Urinary bladder (tissue), 4 donors: Measurements from ENCODE around the gene FAM76B. TPM values are rescaled to one million over a fixed set of nuclear protein-coding genes. Genes with fewer than 3 reads are reported as not detected.
"Not testable (repeated sequence)": the region's sequence is repeated elsewhere in the genome, so short reads cannot be mapped to it uniquely, and the experiment has no call there.

Experiments
- DNase-seq: peaks from one replicate; pipeline ENCODE4 v3.0.0-alpha.2; 2015; ENCODE audit errors: extremely low spot score
- H3K27ac ChIP-seq: one replicate; pipeline ENCODE4 v1.5.1; 2013; ENCODE audit warnings: low read depth, mild to moderate bottlenecking, moderate library complexity
- H3K36me3 ChIP-seq: one replicate; pipeline ENCODE4 v1.6.1; 2013; ENCODE audit warnings: mild to moderate bottlenecking, moderate library complexity; ENCODE audit not compliant: insufficient read depth
- H3K4me1 ChIP-seq: one replicate; pipeline ENCODE4 v1.6.1; 2013; ENCODE audit warnings: mild to moderate bottlenecking, moderate library complexity; ENCODE audit not compliant: insufficient read depth
- H3K4me3 ChIP-seq: one replicate; pipeline ENCODE4 v1.5.1; 2013; ENCODE audit warnings: low read depth, low read length
- WGBS: extraction: QIAGEN DNeasy Blood & Tissue Kit; methylation state at CpG from one replicate; pipeline ENCODE4 v1.1.7; 2013; 5-methylcytosine and 5-hydroxymethylcytosine counted together
- polyA plus RNA-seq: library from polyadenylated mRNA; stranded (reverse); fragments of 200-250 nt; gene quantifications from one replicate; pipeline ENCODE4 v1.2.3, GENCODE V29; 2013
- total RNA-seq: library from RNA; depleted of rRNA; stranded (reverse); fragments of >200 nt; gene quantifications from one replicate; pipeline ENCODE4 v1.2.3, GENCODE V29; 2014
- donor health status: healthy with polysubstance abuse.
- donor health status: healthy.

Gene FAM76B
- total RNA-seq (66.7 TPM), polyA plus RNA-seq (12.3 TPM)

- H3K4me1 ChIP-seq, result peaks cover 2% of the 10 kb centered on the region
- WGBS, result under 1% methylated on average over 62 of the region's 62 CpGs
- peak within 1 kb of the TSS; percentile 83 for H3K4me3 ChIP-seq
- peak within 1 kb of the TSS; percentile 100 for H3K27ac ChIP-seq
- DNase-seq, result peak; percentile 98
- H3K36me3 ChIP-seq, result peaks cover 2% of the 10 kb centered on the region
These were observed at the start of gene FAM76B for GRCh38 chr11:95789506-95790122. TSS of gene FAM76B (minus strand) at chr11:95789782. CDS start at chr11:95789478, 304 bp downstream.

- no peak overlapping the region for H3K4me3 ChIP-seq
- peaks cover 4% of the 10 kb centered on the region for H3K36me3 ChIP-seq
- no peak overlapping the region for H3K27ac ChIP-seq
- DNase-seq, result peak; percentile 48
- H3K4me1 ChIP-seq, result no peaks in the 10 kb centered on the region
- 14% methylated on average over 3 of the region's 3 CpGs for WGBS
These were observed 46.3 kb upstream of the FAM76B start for GRCh38 chr11:95835768-95836488.

GRCh38 chr11:95835351-95835750, 45.8 kb upstream of the FAM76B start:
- H3K27ac ChIP-seq, result no peak overlapping the region
- peaks cover 4% of the 10 kb centered on the region for H3K36me3 ChIP-seq
- H3K4me3 ChIP-seq, result no peak overlapping the region
- WGBS, result 56% methylated on average over 3 of the region's 3 CpGs
- DNase-seq, result no peak
- no peaks in the 10 kb centered on the region for H3K4me1 ChIP-seq

- no peak overlapping the region for H3K27ac ChIP-seq
- H3K36me3 ChIP-seq, result peaks cover 7% of the 10 kb centered on the region
- 39% methylated on average over 1 of the region's 1 CpG for WGBS
- no peak for DNase-seq
- H3K4me3 ChIP-seq, result no peak overlapping the region
- H3K4me1 ChIP-seq, result no peaks in the 10 kb centered on the region
These were observed 43.8 kb upstream of the FAM76B start for GRCh38 chr11:95833378-95833777.

GRCh38 chr11:95832763-95833162, 43.2 kb upstream of the FAM76B start:
- no peak for DNase-seq
- Histone ChIP-seq H3K4me1 (no peaks in the 10 kb centered on the region), H3K4me3 (no peak overlapping the region), H3K36me3 (peaks cover 7% of the 10 kb centered on the region), H3K27ac (no peak overlapping the region)
- WGBS, result 60% methylated on average over 3 of the region's 3 CpGs

GRCh38 chr11:95831198-95831883, 41.8 kb upstream of the FAM76B start:
- DNase-seq, result no peak
- no peak overlapping the region for H3K27ac ChIP-seq
- no peaks in the 10 kb centered on the region for H3K4me1 ChIP-seq
- H3K36me3 ChIP-seq, result peaks cover 7% of the 10 kb centered on the region
- 70% methylated on average over 2 of the region's 2 CpGs for WGBS
- no peak overlapping the region for H3K4me3 ChIP-seq

- Histone ChIP-seq H3K4me3 (no peak overlapping the region), H3K36me3 (peaks cover 7% of the 10 kb centered on the region), H3K27ac (no peak overlapping the region), H3K4me1 (no peaks in the 10 kb centered on the region)
- WGBS, result 92% methylated on average over 1 of the region's 1 CpG
- no peak for DNase-seq
These were observed 40.1 kb upstream of the FAM76B start for GRCh38 chr11:95829580-95830259.

- H3K36me3 ChIP-seq, result peaks cover 10% of the 10 kb centered on the region
- 66% methylated on average over 4 of the region's 4 CpGs for WGBS
- H3K27ac ChIP-seq, result no peak overlapping the region
- DNase-seq, result no peak
- no peak overlapping the region for H3K4me3 ChIP-seq
- no peaks in the 10 kb centered on the region for H3K4me1 ChIP-seq
These were observed 38.1 kb upstream of the FAM76B start for GRCh38 chr11:95827696-95828095.

GRCh38 chr11:95821640-95822039, 32.1 kb upstream of the FAM76B start:
- no peak overlapping the region for H3K4me3 ChIP-seq
- peaks cover 5% of the 10 kb centered on the region for H3K36me3 ChIP-seq
- no peaks in the 10 kb centered on the region for H3K4me1 ChIP-seq
- 49% methylated on average over 2 of the region's 2 CpGs for WGBS
- no peak overlapping the region for H3K27ac ChIP-seq
- no peak for DNase-seq

GRCh38 chr11:95816037-95816436, 26.5 kb upstream of the FAM76B start:
- no peak for DNase-seq
- Histone ChIP-seq H3K36me3 (peaks cover 3% of the 10 kb centered on the region), H3K27ac (no peak overlapping the region), H3K4me3 (no peak overlapping the region), H3K4me1 (no peaks in the 10 kb centered on the region)
- WGBS, result 96% methylated on average over 2 of the region's 2 CpGs

GRCh38 chr11:95811052-95811451, 21.5 kb upstream of the FAM76B start:
- not testable (repeated sequence) for H3K27ac ChIP-seq, H3K4me1 ChIP-seq, H3K36me3 ChIP-seq, H3K4me3 ChIP-seq, DNase-seq
- 93% methylated on average over 4 of the region's 4 CpGs for WGBS

GRCh38 chr11:95806464-95806863, 16.9 kb upstream of the FAM76B start:
- DNase-seq, H3K36me3 ChIP-seq, H3K4me3 ChIP-seq, H3K27ac ChIP-seq, H3K4me1 ChIP-seq: not testable (repeated sequence)
- WGBS, result 97% methylated on average over 6 of the region's 6 CpGs

GRCh38 chr11:95805869-95806268, 16.3 kb upstream of the FAM76B start:
- DNase-seq, result no peak
- no peaks in the 10 kb centered on the region for H3K4me1 ChIP-seq
- H3K4me3 ChIP-seq, result no peak overlapping the region
- no peak overlapping the region for H3K27ac ChIP-seq
- 79% methylated on average over 2 of the region's 2 CpGs for WGBS
- H3K36me3 ChIP-seq, result peaks cover 4% of the 10 kb centered on the region
